NCI-H2196 (cell line): ENCODE results near the gene PYY.
"Not testable (repeated sequence)": the region's sequence is repeated elsewhere in the genome, so short reads cannot be mapped to it uniquely, and the experiment has no call there.

Experiments used
- DNase-seq: peaks from one replicate; lab custom pipeline; 2025; ENCODE audit not compliant: unreplicated experiment; lab: John Stamatoyannopoulos, UW

PYY gene

GRCh38 chr17:43946781-43947180 is 7.0 kb downstream of the PYY start:
- DNase-seq: peak; percentile 16

- no peak for DNase-seq
These were observed 8.5 kb downstream of the PYY start for GRCh38 chr17:43945074-43945829.

- no peak for DNase-seq
These were observed 11.6 kb downstream of the PYY start, which contains the start of gene PPY for GRCh38 chr17:43942051-43942685. TSS of gene PPY (minus strand) at chr17:43942476. CDS start at chr17:43941654, 822 bp downstream.

- peak; percentile 48 for DNase-seq
These were observed 13.1 kb downstream of the PYY start for GRCh38 chr17:43940630-43941029.

- no peak for DNase-seq
These were observed 13.9 kb downstream of the PYY start for GRCh38 chr17:43939886-43940285.

GRCh38 chr17:43939452-43939851 is 14.3 kb downstream of the PYY start:
- DNase-seq: not testable (repeated sequence)

GRCh38 chr17:43938838-43939182 is 14.9 kb downstream of the PYY start:
- no peak for DNase-seq

GRCh38 chr17:43936434-43936833 is 17.3 kb downstream of the PYY start:
- DNase-seq: no peak

- no peak for DNase-seq
These were observed 17.8 kb downstream of the PYY start for GRCh38 chr17:43935926-43936261.

GRCh38 chr17:43935204-43935925 is 18.4 kb downstream of the PYY start:
- DNase-seq: no peak

GRCh38 chr17:43932923-43933322 is 20.8 kb downstream of the PYY start:
- no peak for DNase-seq

- no peak for DNase-seq
These were observed 21.4 kb downstream of the PYY start for GRCh38 chr17:43932357-43932756.

GRCh38 chr17:43931062-43931571 is 22.6 kb downstream of the PYY start:
- DNase-seq: no peak

- no peak for DNase-seq
These were observed 25.1 kb downstream of the PYY start for GRCh38 chr17:43928609-43929008.

GRCh38 chr17:43927929-43928328 is 25.8 kb downstream of the PYY start:
- DNase-seq: not testable (repeated sequence)

- DNase-seq: no peak
These were observed 26.5 kb downstream of the PYY start for GRCh38 chr17:43927060-43927864.

GRCh38 chr17:43924558-43924957 is 29.2 kb downstream of the PYY start:
- DNase-seq: no peak

- DNase-seq: no peak
These were observed 33.1 kb downstream of the PYY start for GRCh38 chr17:43920500-43921095.

- no peak for DNase-seq
These were observed 35.7 kb downstream of the PYY start for GRCh38 chr17:43918026-43918389.

- DNase-seq: no peak
These were observed 36.3 kb downstream of the PYY start for GRCh38 chr17:43917348-43918025.
